HepG2 (cell line): ENCODE results near the gene GPALPP1. TPM values are rescaled to one million over a fixed set of nuclear protein-coding genes. Genes with fewer than 3 reads are reported as not detected.

Experiments
- ATAC-seq: fragments of 200-7000 bp; cut with Tn5 transposase; 3 replicates; pipeline ENCODE4 v1.9.1; 2020; ENCODE audit warnings: mild to moderate bottlenecking, moderate library complexity
- BruUV-seq: library from RNA; stranded (reverse); fragments of 400-500 nt; replicated peaks from 2 replicates; lab custom pipeline; 2021; lab: Mats Ljungman, UMichigan
- CTCF ChIA-PET: fragments of 300-600 bp; formaldehyde crosslinking; extraction: SDS; loops from one replicate; lab custom pipeline; 2021; ENCODE audit warnings: low total read pairs, inconsistent platforms, low intra/inter-chr PET ratio; lab: Yijun Ruan, JAX
- POLR2A ChIA-PET: fragments of 350-600 bp; sonication (Branson Sonifier 250); formaldehyde crosslinking; loops from one replicate; lab custom pipeline; 2020; ENCODE audit warnings: antibody characterized with exemption, inconsistent platforms; lab: Yijun Ruan, JAX
- DNase-seq: peaks from one replicate; pipeline ENCODE4 v3.0.0-alpha.2; 2015; ENCODE audit warnings: low spot score
- FAIRE-seq: peaks from 3 replicates; lab custom pipeline; 2011; peaks lifted over from hg19 to GRCh38; lab: Jason Lieb, UNC
- H2AFZ ChIP-seq: one replicate; pipeline ENCODE4 v1.6.1; 2011; ENCODE audit warnings: low read length, inconsistent platforms
- H3K27ac ChIP-seq: fragments of 300-600 bp; 3 replicates; pipeline ENCODE4 v1.8.0; 2011; ENCODE audit warnings: mixed run types, mild to moderate bottlenecking, mixed read lengths, low read length, inconsistent platforms; ENCODE audit not compliant: insufficient read depth; ENCODE audit errors: extremely low read length
- H3K27me3 ChIP-seq, 2 experiments: fragments of 200-600 bp in 1 of 2; 2 replicates in 1 of 2; 3 replicates in 1 of 2; pipeline versions ENCODE4 v1.6.0 to v1.8.0; 2011; ENCODE audit warnings: low read length in 2 of 2, mild to moderate bottlenecking in 2 of 2, moderate library complexity in 2 of 2, inconsistent platforms in 1 of 2; ENCODE audit not compliant: insufficient read depth in 2 of 2, control insufficient read depth in 1 of 2
- H3K36me3 ChIP-seq, 2 experiments: fragments of 200-600 bp in 1 of 2; replicated peaks in 1 of 2; 2 replicates in 1 of 2; 3 replicates in 1 of 2; pipeline versions ENCODE4 v1.5.1 to v1.8.0; 2011; ENCODE audit warnings: low read length in 2 of 2, inconsistent platforms in 1 of 2; ENCODE audit not compliant: insufficient read depth in 2 of 2, control insufficient read depth in 1 of 2
- H3K4me1 ChIP-seq: 2 replicates; pipeline ENCODE4 v1.5.1; 2012; ENCODE audit warnings: low read length, inconsistent platforms; ENCODE audit not compliant: insufficient read depth
- H3K4me2 ChIP-seq: 2 replicates; pipeline ENCODE4 v1.6.0; 2011; ENCODE audit warnings: low read depth, low read length, inconsistent platforms
- H3K4me3 ChIP-seq, 3 experiments: fragments of 200-600 bp in 1 of 3; sonication (generic), shearing (Covaris generic) in 1 of 3; replicated peaks in 1 of 3; 2 replicates each; pipeline ENCODE4 v1.5.1; 2011 to 2016; ENCODE audit warnings: low read length in 3 of 3, inconsistent platforms in 2 of 3, low read depth in 2 of 3, mild to moderate bottlenecking in 2 of 3, control low read depth in 1 of 3, mixed read lengths in 1 of 3; ENCODE audit not compliant: insufficient read depth in 1 of 3
- H3K79me2 ChIP-seq: one replicate; pipeline ENCODE4 v1.6.1; 2011; ENCODE audit warnings: low read length, inconsistent platforms; ENCODE audit not compliant: insufficient read depth
- H3K9ac ChIP-seq: 2 replicates; pipeline ENCODE4 v1.6.0; 2011; ENCODE audit warnings: mild to moderate bottlenecking, low read depth, low read length, inconsistent platforms; ENCODE audit not compliant: insufficient read depth
- H3K9me3 ChIP-seq: 2 replicates; pipeline ENCODE4 v1.5.1; 2012; ENCODE audit warnings: mild to moderate bottlenecking, low read length
- H4K20me1 ChIP-seq: 2 replicates; pipeline ENCODE4 v1.6.0; 2011; ENCODE audit warnings: inconsistent platforms, mild to moderate bottlenecking, low read length, moderate library complexity; ENCODE audit not compliant: insufficient read depth
- DDIT3 ChIP-seq: sonication (generic); formaldehyde crosslinking; IDR thresholded peaks from 2 replicates; pipeline ENCODE4 v1.4.0; 2020; ENCODE audit warnings: mild to moderate bottlenecking, missing genetic modification reagents
- PRDM15 ChIP-seq: sonication (generic); formaldehyde crosslinking; IDR thresholded peaks from 2 replicates; pipeline ENCODE4 v1.4.0; 2020; ENCODE audit warnings: missing genetic modification reagents
- SMAD1 ChIP-seq: sonication (generic); formaldehyde crosslinking; IDR thresholded peaks from 2 replicates; pipeline ENCODE4 v1.4.0; 2020; ENCODE audit warnings: missing genetic modification reagents, low read depth, mild to moderate bottlenecking, borderline replicate concordance
- TEAD2 ChIP-seq: sonication (generic); formaldehyde crosslinking; IDR thresholded peaks from 2 replicates; pipeline ENCODE4 v1.9.0; 2021; ENCODE audit warnings: missing genetic modification reagents
- WGBS: methylation state at CpG from one replicate; pipeline ENCODE4 v1.1.6; 2017; ENCODE audit warnings: low lambda C conversion rate; 5-methylcytosine and 5-hydroxymethylcytosine counted together
- in situ Hi-C: cut with HindIII; loops from 2 replicates; pipeline ENCODE4 v1.10.0; 2017; ENCODE audit warnings: low pct_unique_long_range_greater_than_20kb; ENCODE audit not compliant: extremely low pct_ligation_motif_present
- intact Hi-C: fragments of 100-400 bp; cut with micrococcal nuclease; formaldehyde crosslinking; loops from one replicate; pipeline ENCODE4 v1.10.0; 2022; ENCODE audit not compliant: unreplicated experiment
- polyA plus RNA-seq, 8 experiments: library from polyadenylated mRNA; depleted of rRNA in 3 of 8; stranded (reverse) in 7 of 8; unstranded in 1 of 8; fragments of >200 nt; fragmentation: Illumina TruSeq in 4 of 8; extraction: Trizol in 4 of 8; gene quantifications; 2 replicates each; pipeline versions ENCODE4 v1.2.1 to v1.2.3, GENCODE V29; 2011 to 2016; ENCODE audit warnings: low read depth in 4 of 8, missing spikeins in 1 of 8, mixed read lengths in 1 of 8; ENCODE audit not compliant: insufficient read depth in 1 of 8
- total RNA-seq, 5 experiments: library from RNA; depleted of rRNA; stranded (reverse); fragments of >200 nt; fragmentation: Illumina TruSeq; extraction: Trizol; gene quantifications; 2 replicates each; pipeline ENCODE4 v1.2.3, GENCODE V29; 2016; ENCODE audit warnings: low read depth in 1 of 5

Gene GPALPP1
- total and polyA plus RNA-seq, 2 of the 13 experiments (the other 11 are each of a cell fraction or from before 2014, with no cell fraction given): 12.1 to 23.1 TPM

GRCh38 chr13:45046445-45046844, 57.1 kb downstream of the GPALPP1 start:
- CTCF ChIA-PET: interaction anchor here (1.3 to 4.0 kb wide), 4 partner anchors 75 to 264 kb away, joined by 7 to 50 read pairs (median 24); partner anchors contain the start of gene GTF2F2
- peak overlapping the region; percentile 63 to 72 (median 65) for H3K4me3 ChIP-seq
- H3K4me1 ChIP-seq: peaks cover 12% of the 10 kb centered on the region
- intact Hi-C loops: loop anchor here (2.0 kb wide), 1 partner anchor 74 kb away; the partner anchor contains the start of gene GTF2F2
- ATAC-seq (peak; percentile 62), FAIRE-seq (no peak), DNase-seq (no peak)
- H4K20me1 ChIP-seq: no peaks in the 10 kb centered on the region
- peak overlapping the region; percentile 30; the same call in 1 of the 2 replicates for H3K9ac ChIP-seq
- no TSS peak for BruUV-seq
- no peak for TF ChIP-seq DDIT3 (CRISPR knock-in tag)
- TF ChIP-seq PRDM15 (CRISPR knock-in tag): no peak
- no peak for TF ChIP-seq TEAD2
- 0 out of 2 replicates have a peak, but pooled peaks have one; percentile 21 for TF ChIP-seq SMAD1 (CRISPR knock-in tag)
- 19% methylated on average over 4 of the region's 4 CpGs for WGBS
- POLR2A ChIA-PET: interaction anchor here (0.7 to 1.2 kb wide), 2 partner anchors 235 to 310 kb away, joined by 3 to 4 read pairs; no protein-coding TSS in a partner anchor
- no peak overlapping the region for H3K27ac ChIP-seq
- in situ Hi-C loops: loop anchor here (5.0 to 25.0 kb wide), 3 partner anchors 236 to 466 kb away; no protein-coding TSS in a partner anchor
- H3K27me3 ChIP-seq: no peaks in the 10 kb centered on the region; a peak in 1 of 5 replicates
- peak overlapping the region; percentile 95 for H3K4me2 ChIP-seq
- no peaks in the 10 kb centered on the region for H3K79me2 ChIP-seq
- H3K9me3 ChIP-seq: no peaks in the 10 kb centered on the region
- H2AFZ ChIP-seq: peak overlapping the region; percentile 76
- H3K36me3 ChIP-seq: no peaks in the 10 kb centered on the region
